ENCODE results near the gene HSF2BP.
"Not testable (repeated sequence)": the region's sequence is repeated elsewhere in the genome, so short reads cannot be mapped to it uniquely, and the experiment has no call there.

Gene HSF2BP

DNA sequence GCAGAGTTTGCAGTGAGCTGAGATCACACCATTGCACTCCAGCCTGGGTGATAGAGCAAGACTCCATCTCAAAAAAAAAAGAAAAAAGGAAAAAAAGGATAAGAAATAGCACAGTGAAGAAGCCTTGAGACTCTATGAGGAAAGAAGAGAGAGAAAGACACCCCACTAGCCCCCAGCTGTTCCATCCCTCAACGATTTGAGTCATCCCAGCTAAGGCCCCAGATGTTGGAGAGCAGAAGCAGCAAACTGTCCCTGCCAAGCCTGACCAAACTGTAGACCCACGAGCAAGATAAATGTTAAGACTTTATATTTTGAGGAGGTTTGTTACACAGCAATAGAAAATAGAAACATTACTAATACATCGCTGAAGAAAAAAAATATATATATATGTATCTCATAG lies 42.4 kb downstream of the HSF2BP start:
- not testable (repeated sequence) for DNase-seq

- no peak for DNase-seq
Observed at GRCh38 chr21:43614839-43615238, 44.4 kb downstream of the HSF2BP start.

DNA sequence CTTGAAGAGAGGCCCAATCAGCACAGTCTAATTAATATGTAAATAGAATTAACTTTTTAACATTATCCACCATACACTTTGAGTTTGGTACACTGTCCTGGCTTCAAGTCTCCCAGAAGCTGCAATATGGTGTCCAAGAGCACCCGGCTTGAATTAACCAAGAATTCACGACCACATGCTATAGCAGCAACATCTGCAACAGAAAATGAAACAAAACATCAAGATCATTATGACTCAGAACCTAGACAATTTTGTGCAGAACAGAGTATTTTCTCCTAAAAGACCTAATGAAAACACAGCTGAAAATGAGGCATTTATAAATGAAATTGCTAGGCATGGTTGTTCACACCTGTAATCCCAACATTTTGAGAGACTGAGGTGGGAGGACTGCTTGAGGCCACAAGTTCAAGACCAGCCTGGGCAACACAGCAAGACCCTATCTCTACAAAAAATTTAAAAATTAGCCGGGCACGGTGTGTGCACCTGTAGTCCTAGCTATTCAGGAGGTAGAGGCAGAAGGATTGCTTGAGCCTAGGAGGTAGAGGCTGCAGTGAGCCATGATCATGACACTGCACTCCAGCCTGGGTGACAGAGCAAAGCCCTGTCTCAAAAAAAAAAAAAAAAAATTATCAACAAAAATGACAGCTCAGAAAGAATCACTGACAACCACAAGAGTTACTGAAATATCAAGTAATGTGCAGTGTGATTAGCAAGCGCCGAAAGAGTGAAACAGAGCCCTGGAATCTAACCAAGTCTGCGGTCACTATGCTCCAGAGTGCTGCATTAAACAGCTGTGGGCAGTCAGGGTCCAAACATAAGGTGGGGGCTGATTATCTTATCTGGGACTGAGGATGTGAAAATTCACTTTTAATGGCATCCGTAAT lies 45.3 kb downstream of the HSF2BP start:
- DNase-seq = no peak

DNA sequence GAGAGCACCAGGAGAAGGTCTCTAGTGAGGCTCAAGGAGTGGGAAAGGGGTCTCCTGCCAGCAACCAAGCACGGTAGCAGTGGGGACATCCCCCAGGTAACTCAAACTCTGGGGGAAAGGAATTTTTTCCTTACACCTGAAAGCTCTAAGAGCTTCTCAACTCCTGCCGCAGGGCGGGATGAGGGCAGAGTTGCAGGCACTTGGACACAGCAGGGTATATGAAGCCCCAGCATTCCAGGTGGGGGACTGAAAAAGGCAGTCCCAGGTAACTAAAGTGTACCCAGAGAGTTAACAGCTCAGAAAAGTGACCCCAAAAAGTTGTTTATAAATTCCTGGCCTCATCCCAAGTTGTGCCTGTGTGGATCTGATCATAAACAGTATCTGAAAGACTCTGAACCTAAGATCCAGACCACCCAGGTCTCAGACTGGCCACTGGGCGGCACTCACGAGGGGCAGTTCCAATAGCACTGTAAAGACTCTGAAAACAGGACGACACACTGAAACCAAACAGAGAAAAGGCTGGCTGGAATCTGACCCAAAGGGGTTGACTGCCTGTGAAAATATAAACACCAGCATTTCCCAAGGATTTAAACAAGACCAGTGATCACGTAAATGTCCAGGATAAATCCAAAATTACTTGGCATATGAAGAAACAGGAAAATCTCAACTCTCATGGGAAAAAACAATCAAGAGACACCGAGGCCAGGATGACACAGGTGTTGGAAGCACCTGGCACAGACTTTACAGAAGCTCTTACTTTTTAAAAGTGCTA lies 47.5 kb downstream of the HSF2BP start:
- no peak for DNase-seq

- DNase-seq = no peak
Observed at GRCh38 chr21:43609501-43610340, 49.6 kb downstream of the HSF2BP start.

GRCh38 chr21:43608664-43609063 lies 50.6 kb downstream of the HSF2BP start:
- no peak for DNase-seq

GRCh38 chr21:43608225-43608624 lies 51.1 kb downstream of the HSF2BP start:
- no peak for DNase-seq

GRCh38 chr21:43605320-43606215 lies 53.7 kb downstream of the HSF2BP start:
- DNase-seq = no peak

DNA sequence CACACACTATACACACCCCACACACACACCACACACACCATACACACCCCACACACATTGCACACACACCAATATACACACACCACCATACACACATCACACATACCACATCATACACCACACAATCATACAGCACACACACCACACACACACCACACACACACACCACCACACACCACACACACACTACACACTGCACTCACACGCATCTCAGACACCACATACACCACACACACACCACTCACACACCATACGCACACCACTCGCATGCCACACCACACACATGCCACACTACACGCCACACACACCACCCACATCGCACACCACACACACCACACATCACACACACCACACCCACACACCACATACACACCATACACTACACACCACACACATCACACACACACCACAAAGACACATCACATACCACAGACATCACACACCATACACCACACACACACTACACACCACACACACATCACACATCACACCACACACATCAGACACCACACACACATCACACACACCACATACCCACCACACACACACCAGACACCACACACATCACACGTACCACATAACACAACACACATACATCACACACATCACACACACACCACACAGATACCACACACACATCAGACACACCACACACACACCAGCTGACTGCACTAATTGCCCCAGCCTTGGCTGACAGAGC lies 54.6 kb downstream of the HSF2BP start:
- no peak for DNase-seq

- DNase-seq = no peak
Observed at GRCh38 chr21:43603641-43604504, 55.4 kb downstream of the HSF2BP start.

GRCh38 chr21:43603233-43603626 lies 56.1 kb downstream of the HSF2BP start:
- DNase-seq = no peak

GRCh38 chr21:43602266-43603232 lies 56.7 kb downstream of the HSF2BP start:
- no peak for DNase-seq

GRCh38 chr21:43600642-43601402 lies 58.5 kb downstream of the HSF2BP start:
- no peak for DNase-seq

GRCh38 chr21:43599728-43600127 lies 59.6 kb downstream of the HSF2BP start:
- DNase-seq = no peak

GRCh38 chr21:43598416-43599120 lies 60.7 kb downstream of the HSF2BP start:
- no peak for DNase-seq

GRCh38 chr21:43597540-43598250 lies 61.6 kb downstream of the HSF2BP start:
- no peak for DNase-seq

- no peak for DNase-seq
Observed at GRCh38 chr21:43597052-43597451, 62.2 kb downstream of the HSF2BP start.

All from activated naive CD4-positive, alpha-beta T cell treated with Interleukin-2 at 50 U/mL for 16 hours (primary cell).